Measurements from ENCODE around the gene ADCY9. TPM values are rescaled to one million over a fixed set of nuclear protein-coding genes. Genes with fewer than 3 reads are reported as not detected.
A peak's percentile ranks its signal among the peaks of the same experiment; 100 is the strongest.

Gene ADCY9
- total and polyA plus RNA-seq, 12 donors = 2.3 to 37.6 (median 17.8) TPM

DNA sequence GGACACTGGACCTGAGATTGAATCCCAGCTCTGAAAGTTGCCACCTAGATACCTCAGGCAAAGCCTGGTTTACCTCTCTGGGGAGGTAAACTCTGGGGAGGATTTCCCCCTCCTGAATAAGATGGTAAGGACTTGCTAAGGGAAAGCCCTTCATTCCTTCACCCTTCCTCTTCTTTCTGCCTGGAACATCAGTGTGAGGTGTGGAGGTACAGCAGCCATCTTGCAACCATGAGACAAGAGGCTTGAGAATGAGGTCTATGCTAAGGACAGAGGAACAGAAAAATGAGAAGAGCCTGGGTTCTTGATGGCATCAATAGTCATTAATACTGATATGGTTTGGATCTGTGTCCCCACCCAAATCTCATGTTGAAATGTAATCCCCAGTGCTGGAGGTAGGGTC, 23.7 kb upstream of the ADCY9 start:
- Histone ChIP-seq H3K27ac (no peak overlapping the region), H3K4me1 (replicated peaks in 1 of 2) (no peaks in the 10 kb centered on the region), H3K9me3 (replicated peaks in 1 of 3) (no peaks in the 10 kb centered on the region), H3K4me3 (no peak overlapping the region), H3K27me3 (no peaks in the 10 kb centered on the region), H3K36me3 (replicated peaks in 1 of 2) (no peaks in the 10 kb centered on the region)
- no peak for TF ChIP-seq POLR2A (IDR thresholded peaks at IDR 0.05)
- TF ChIP-seq, protein P1, sequence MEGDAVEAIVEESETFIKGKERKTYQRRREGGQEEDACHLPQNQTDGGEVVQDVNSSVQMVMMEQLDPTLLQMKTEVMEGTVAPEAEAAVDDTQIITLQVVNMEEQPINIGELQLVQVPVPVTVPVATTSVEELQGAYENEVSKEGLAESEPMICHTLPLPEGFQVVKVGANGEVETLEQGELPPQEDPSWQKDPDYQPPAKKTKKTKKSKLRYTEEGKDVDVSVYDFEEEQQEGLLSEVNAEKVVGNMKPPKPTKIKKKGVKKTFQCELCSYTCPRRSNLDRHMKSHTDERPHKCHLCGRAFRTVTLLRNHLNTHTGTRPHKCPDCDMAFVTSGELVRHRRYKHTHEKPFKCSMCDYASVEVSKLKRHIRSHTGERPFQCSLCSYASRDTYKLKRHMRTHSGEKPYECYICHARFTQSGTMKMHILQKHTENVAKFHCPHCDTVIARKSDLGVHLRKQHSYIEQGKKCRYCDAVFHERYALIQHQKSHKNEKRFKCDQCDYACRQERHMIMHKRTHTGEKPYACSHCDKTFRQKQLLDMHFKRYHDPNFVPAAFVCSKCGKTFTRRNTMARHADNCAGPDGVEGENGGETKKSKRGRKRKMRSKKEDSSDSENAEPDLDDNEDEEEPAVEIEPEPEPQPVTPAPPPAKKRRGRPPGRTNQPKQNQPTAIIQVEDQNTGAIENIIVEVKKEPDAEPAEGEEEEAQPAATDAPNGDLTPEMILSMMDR (IDR thresholded peaks at IDR 0.05) = no peak
- DNase-seq = no peak
- intact Hi-C loops (cut with DNase I) = no loop called here

GRCh38 chr16:4138713-4139112, 22.5 kb upstream of the ADCY9 start:
- Histone ChIP-seq H3K9me3 (replicated peaks in 1 of 3) (no peaks in the 10 kb centered on the region), H3K36me3 (replicated peaks in 1 of 2) (no peaks in the 10 kb centered on the region), H3K27me3 (no peaks in the 10 kb centered on the region), H3K4me1 (replicated peaks in 1 of 2) (no peaks in the 10 kb centered on the region), H3K27ac (no peak overlapping the region), H3K4me3 (no peak overlapping the region)
- DNase-seq = no peak
- 88 to 94% (median 92%) methylated on average over 6 of the region's 6 CpGs for WGBS, 4 donors
- intact Hi-C loops (cut with DNase I) = no loop called here
- TF ChIP-seq, protein P1 (IDR thresholded peaks at IDR 0.05) = no peak
- no peak for TF ChIP-seq POLR2A (IDR thresholded peaks at IDR 0.05)

DNA sequence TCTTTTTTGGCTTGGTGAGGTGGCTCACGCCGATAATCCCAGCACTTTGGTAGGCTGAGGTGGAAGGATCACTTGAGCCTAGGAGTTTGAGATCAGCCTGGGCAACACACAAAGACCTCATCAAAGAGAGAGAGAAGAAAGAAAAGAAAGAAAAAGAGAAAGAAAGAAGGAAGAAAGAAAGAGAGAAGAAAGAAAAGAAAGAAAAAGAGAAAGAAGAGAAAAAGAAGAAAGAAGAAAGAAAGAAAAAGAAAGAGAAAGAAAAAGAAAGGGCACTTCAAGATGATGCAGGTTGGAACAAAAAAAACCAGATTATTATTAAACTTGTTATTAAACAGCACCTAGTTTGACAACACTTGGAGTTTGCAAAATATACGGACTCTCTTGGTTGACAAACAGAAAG, 21.2 kb upstream of the ADCY9 start:
- Histone ChIP-seq H3K4me3 (no peak overlapping the region), H3K4me1 (replicated peaks in 1 of 2) (no peaks in the 10 kb centered on the region), H3K9me3 (replicated peaks in 1 of 3) (no peaks in the 10 kb centered on the region), H3K27ac (no peak overlapping the region), H3K27me3 (no peaks in the 10 kb centered on the region), H3K36me3 (replicated peaks in 1 of 2) (no peaks in the 10 kb centered on the region)
- WGBS, 4 donors = 83 to 89% (median 88%) methylated on average over 3 of the region's 3 CpGs
- intact Hi-C loops (cut with DNase I) = no loop called here
- no peak for TF ChIP-seq POLR2A (IDR thresholded peaks at IDR 0.05)
- TF ChIP-seq, protein P1 (IDR thresholded peaks at IDR 0.05) = no peak
- DNase-seq = no peak

GRCh38 chr16:4136229-4136813, 20.1 kb upstream of the ADCY9 start:
- Histone ChIP-seq H3K27ac (no peak overlapping the region), H3K4me3 (no peak overlapping the region), H3K9me3 (replicated peaks in 1 of 3) (no peaks in the 10 kb centered on the region), H3K4me1 (replicated peaks in 1 of 2) (no peaks in the 10 kb centered on the region), H3K36me3 (replicated peaks in 1 of 2) (no peaks in the 10 kb centered on the region), H3K27me3 (no peaks in the 10 kb centered on the region)
- TF ChIP-seq, protein P1 (IDR thresholded peaks at IDR 0.05) = no peak
- TF ChIP-seq POLR2A (IDR thresholded peaks at IDR 0.05) = no peak
- peak in 1 of 7 donors; percentile 13 for DNase-seq
- WGBS, 4 donors = 61 to 70% (median 66%) methylated on average over 4 to 9 of the region's 9 CpGs
- intact Hi-C loops (cut with DNase I) = no loop called here
